ENCODE results near the gene MARCKSL1. TPM values are rescaled to one million over a fixed set of nuclear protein-coding genes. Genes with fewer than 3 reads are reported as not detected.

MARCKSL1 gene
- total and polyA plus RNA-seq, 4 donors = 13.0 to 29.5 (median 18.4) TPM

DNA sequence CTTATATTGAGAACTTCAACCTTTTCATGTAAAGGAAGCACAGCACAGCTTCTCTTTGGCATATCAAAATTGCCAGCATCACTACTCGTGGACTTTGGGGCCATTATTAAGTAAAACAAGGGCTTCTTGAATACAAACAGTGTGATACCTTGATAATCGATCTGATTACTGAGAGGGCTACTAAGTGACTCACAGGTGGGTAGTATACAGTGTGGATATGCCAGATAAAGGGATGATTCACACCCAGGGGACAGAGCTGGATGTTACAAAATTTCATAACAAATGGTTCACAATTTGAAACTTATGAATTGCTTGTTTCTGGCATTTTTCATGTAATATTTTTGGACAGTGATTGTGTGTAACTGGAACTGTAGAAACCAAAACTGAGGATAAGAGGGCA, 28.7 kb downstream of the MARCKSL1 start:
- DNase-seq (ENCODE audit: low spot score) = no peak
- Histone ChIP-seq H3K27ac (ENCODE audit: low read depth in 1 of 2, low read length in 2 of 2) (no peak overlapping the region), H3K9ac (ENCODE audit: low read depth in 1 of 2, low read length in 2 of 2) (no peak overlapping the region), H3K4me3 (ENCODE audit: low read depth in 1 of 3, low read length in 3 of 3) (no peak overlapping the region), H3K36me3 (ENCODE audit: control insufficient read depth in 4 of 4, insufficient read depth in 3 of 4, low read depth in 1 of 4, low read length in 3 of 4) (peaks cover 5 to 27% (median 21%) of the 10 kb centered on the region in 4 donors), H3K4me1 (ENCODE audit: control insufficient read depth in 4 of 4, insufficient read depth in 4 of 4, low read length in 3 of 4) (peaks cover 6 to 23% (median 16%) of the 10 kb centered on the region in 4 donors), H3K27me3 (ENCODE audit: control insufficient read depth in 4 of 4, insufficient read depth in 4 of 4, low read length in 3 of 4) (no peaks in the 10 kb centered on the region), H3K9me3 (ENCODE audit: control insufficient read depth in 4 of 4, low read length in 3 of 4) (no peaks in the 10 kb centered on the region)
- 69% methylated on average over 2 of the region's 2 CpGs for WGBS
- TF ChIP-seq HNF4A (conservative IDR thresholded peaks at IDR 0.05) = no peak
- TF ChIP-seq FOXA2 (IDR thresholded peaks at IDR 0.05) = no peak
- TF ChIP-seq, protein P1, sequence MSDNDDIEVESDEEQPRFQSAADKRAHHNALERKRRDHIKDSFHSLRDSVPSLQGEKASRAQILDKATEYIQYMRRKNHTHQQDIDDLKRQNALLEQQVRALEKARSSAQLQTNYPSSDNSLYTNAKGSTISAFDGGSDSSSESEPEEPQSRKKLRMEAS (IDR thresholded peaks at IDR 0.05) = no peak
- no peak for TF ChIP-seq NR2F2 (IDR thresholded peaks at IDR 0.05)
- TF ChIP-seq, protein P2, sequence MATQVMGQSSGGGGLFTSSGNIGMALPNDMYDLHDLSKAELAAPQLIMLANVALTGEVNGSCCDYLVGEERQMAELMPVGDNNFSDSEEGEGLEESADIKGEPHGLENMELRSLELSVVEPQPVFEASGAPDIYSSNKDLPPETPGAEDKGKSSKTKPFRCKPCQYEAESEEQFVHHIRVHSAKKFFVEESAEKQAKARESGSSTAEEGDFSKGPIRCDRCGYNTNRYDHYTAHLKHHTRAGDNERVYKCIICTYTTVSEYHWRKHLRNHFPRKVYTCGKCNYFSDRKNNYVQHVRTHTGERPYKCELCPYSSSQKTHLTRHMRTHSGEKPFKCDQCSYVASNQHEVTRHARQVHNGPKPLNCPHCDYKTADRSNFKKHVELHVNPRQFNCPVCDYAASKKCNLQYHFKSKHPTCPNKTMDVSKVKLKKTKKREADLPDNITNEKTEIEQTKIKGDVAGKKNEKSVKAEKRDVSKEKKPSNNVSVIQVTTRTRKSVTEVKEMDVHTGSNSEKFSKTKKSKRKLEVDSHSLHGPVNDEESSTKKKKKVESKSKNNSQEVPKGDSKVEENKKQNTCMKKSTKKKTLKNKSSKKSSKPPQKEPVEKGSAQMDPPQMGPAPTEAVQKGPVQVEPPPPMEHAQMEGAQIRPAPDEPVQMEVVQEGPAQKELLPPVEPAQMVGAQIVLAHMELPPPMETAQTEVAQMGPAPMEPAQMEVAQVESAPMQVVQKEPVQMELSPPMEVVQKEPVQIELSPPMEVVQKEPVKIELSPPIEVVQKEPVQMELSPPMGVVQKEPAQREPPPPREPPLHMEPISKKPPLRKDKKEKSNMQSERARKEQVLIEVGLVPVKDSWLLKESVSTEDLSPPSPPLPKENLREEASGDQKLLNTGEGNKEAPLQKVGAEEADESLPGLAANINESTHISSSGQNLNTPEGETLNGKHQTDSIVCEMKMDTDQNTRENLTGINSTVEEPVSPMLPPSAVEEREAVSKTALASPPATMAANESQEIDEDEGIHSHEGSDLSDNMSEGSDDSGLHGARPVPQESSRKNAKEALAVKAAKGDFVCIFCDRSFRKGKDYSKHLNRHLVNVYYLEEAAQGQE (IDR thresholded peaks at IDR 0.05) = no peak
- TF ChIP-seq, protein P3, sequence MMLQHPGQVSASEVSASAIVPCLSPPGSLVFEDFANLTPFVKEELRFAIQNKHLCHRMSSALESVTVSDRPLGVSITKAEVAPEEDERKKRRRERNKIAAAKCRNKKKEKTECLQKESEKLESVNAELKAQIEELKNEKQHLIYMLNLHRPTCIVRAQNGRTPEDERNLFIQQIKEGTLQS (IDR thresholded peaks at IDR 0.05) = no peak
- TF ChIP-seq, protein P4, sequence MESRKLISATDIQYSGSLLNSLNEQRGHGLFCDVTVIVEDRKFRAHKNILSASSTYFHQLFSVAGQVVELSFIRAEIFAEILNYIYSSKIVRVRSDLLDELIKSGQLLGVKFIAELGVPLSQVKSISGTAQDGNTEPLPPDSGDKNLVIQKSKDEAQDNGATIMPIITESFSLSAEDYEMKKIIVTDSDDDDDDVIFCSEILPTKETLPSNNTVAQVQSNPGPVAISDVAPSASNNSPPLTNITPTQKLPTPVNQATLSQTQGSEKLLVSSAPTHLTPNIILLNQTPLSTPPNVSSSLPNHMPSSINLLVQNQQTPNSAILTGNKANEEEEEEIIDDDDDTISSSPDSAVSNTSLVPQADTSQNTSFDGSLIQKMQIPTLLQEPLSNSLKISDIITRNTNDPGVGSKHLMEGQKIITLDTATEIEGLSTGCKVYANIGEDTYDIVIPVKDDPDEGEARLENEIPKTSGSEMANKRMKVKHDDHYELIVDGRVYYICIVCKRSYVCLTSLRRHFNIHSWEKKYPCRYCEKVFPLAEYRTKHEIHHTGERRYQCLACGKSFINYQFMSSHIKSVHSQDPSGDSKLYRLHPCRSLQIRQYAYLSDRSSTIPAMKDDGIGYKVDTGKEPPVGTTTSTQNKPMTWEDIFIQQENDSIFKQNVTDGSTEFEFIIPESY (IDR thresholded peaks at IDR 0.05) = no peak
- TF ChIP-seq RXRA (IDR thresholded peaks at IDR 0.05) = no peak
- no peak for TF ChIP-seq YY1 (IDR thresholded peaks at IDR 0.05)
- no peak for TF ChIP-seq RAD21 (IDR thresholded peaks at IDR 0.05)
- no peak for TF ChIP-seq SP1 (IDR thresholded peaks at IDR 0.05)
- TF ChIP-seq EGR1 (IDR thresholded peaks at IDR 0.05; ENCODE audit: low read depth in 2 of 2) = no peak
- no peak for TF ChIP-seq TAF1 (conservative IDR thresholded peaks at IDR 0.05)
- TF ChIP-seq, protein P5, sequence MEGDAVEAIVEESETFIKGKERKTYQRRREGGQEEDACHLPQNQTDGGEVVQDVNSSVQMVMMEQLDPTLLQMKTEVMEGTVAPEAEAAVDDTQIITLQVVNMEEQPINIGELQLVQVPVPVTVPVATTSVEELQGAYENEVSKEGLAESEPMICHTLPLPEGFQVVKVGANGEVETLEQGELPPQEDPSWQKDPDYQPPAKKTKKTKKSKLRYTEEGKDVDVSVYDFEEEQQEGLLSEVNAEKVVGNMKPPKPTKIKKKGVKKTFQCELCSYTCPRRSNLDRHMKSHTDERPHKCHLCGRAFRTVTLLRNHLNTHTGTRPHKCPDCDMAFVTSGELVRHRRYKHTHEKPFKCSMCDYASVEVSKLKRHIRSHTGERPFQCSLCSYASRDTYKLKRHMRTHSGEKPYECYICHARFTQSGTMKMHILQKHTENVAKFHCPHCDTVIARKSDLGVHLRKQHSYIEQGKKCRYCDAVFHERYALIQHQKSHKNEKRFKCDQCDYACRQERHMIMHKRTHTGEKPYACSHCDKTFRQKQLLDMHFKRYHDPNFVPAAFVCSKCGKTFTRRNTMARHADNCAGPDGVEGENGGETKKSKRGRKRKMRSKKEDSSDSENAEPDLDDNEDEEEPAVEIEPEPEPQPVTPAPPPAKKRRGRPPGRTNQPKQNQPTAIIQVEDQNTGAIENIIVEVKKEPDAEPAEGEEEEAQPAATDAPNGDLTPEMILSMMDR (IDR thresholded peaks at IDR 0.05; ENCODE audit: low read depth, low read length, missing input control) = no peak
- TF ChIP-seq GABPA (IDR thresholded peaks at IDR 0.05 in 1 of 2, conservative IDR thresholded peaks at IDR 0.05 in 1 of 2) = no peak
- TF ChIP-seq JUND (IDR thresholded peaks at IDR 0.05) = no peak
- no peak for TF ChIP-seq FOXA1 (IDR thresholded peaks at IDR 0.05)

Data from liver (tissue), 9 donors.